Activated naive CD4-positive, alpha-beta T cell treated with anti-CD3 and anti-CD28 coated beads for 36 hours (primary cell): Measurements from ENCODE around the gene MB21D2. TPM values are rescaled to one million over a fixed set of nuclear protein-coding genes. Genes with fewer than 3 reads are reported as not detected.

Experiments used
- CTCF ChIA-PET: fragments of 350-600 bp; sonication (Branson Sonifier 250); formaldehyde crosslinking; loops from one replicate; lab custom pipeline; 2021; ENCODE audit warnings: antibody characterized with exemption; lab: Charles Lee
- DNase-seq: peaks from one replicate; pipeline ENCODE4 v3.0.0-alpha.2; 2020
- H3K27ac Mint-ChIP-seq: one replicate; pipeline ENCODE4 v1.8.0; 2021; ENCODE audit warnings: mild to moderate bottlenecking, mixed read lengths
- H3K27me3 Mint-ChIP-seq: one replicate; pipeline ENCODE4 v1.8.0; 2021; ENCODE audit warnings: low read depth, mixed read lengths
- H3K36me3 Mint-ChIP-seq: one replicate; pipeline ENCODE4 v1.8.0; 2021; ENCODE audit warnings: low read depth, mixed read lengths
- H3K4me1 Mint-ChIP-seq: one replicate; pipeline ENCODE4 v1.8.0; 2021; ENCODE audit warnings: low read depth, mixed read lengths
- H3K4me3 Mint-ChIP-seq: one replicate; pipeline ENCODE4 v1.8.0; 2021; ENCODE audit warnings: mild to moderate bottlenecking, moderate library complexity, mixed read lengths
- H3K9me3 Mint-ChIP-seq: one replicate; pipeline ENCODE4 v1.8.0; 2021; ENCODE audit warnings: mixed read lengths
- intact Hi-C: fragments of 100-400 bp; cut with micrococcal nuclease; formaldehyde crosslinking; loops from one replicate; pipeline ENCODE4 v1.15.1; 2023
- total RNA-seq, 2 experiments: library from RNA; stranded (reverse); gene quantifications; one replicate each; pipeline ENCODE4 v1.2.3, GENCODE V29; 2021

MB21D2 gene
- total RNA-seq, 2 experiments from 2014 or later = 6.4 to 6.5 TPM

DNA sequence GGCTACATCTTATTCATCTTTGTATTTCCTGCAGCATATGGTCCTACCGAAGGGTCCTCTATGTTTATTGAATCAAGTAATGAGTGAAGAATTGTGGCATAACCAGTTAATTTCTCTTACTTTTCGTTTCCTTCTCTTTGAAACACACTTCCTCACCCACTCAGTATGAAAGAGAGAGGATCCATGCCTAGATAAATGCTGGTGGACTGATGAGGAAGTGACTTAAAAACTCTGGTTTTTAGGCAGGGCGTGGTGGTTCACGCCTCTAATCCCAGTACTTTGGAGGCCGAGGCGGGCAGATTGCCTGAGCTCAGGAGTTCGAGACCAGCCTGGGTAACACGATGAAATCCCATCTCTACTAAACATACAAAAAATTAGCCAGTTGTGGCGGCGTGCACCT lies 2.2 kb upstream of the MB21D2 start:
- H3K4me1 Mint-ChIP-seq = peaks cover 21% of the 10 kb centered on the region
- H3K27ac Mint-ChIP-seq = no peak overlapping the region
- intact Hi-C loops = loop anchor here (2.0 to 5.0 kb wide), 2 partner anchors 39 to 353 kb away; no protein-coding TSS in a partner anchor
- no peak for DNase-seq
- peaks cover 1% of the 10 kb centered on the region for H3K36me3 Mint-ChIP-seq
- no peak overlapping the region for H3K4me3 Mint-ChIP-seq
- no peaks in the 10 kb centered on the region for H3K9me3 Mint-ChIP-seq
- peaks cover 40% of the 10 kb centered on the region for H3K27me3 Mint-ChIP-seq
- CTCF ChIA-PET = no interaction called here

DNA sequence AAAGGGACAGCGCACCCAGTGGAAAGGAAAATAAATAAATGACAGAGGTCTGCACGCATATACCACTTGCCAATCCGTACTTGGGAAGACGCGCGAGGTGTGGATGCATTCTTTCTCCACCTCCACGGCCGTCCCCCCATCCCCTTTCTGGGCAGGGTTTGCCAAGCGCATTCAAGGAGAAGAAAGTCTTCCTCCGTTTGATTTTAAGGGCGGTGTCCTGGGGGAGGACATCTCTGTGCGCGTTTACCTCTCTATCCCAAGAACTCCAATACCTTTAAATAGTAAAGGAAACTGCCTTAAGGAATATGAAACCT lies 576 bp upstream of the MB21D2 start:
- Mint-ChIP-seq H3K9me3 (no peaks in the 10 kb centered on the region), H3K4me1 (peaks cover 21% of the 10 kb centered on the region), H3K27me3 (peaks cover 45% of the 10 kb centered on the region), H3K4me3 (peak overlapping the region; percentile 80), H3K36me3 (peaks cover 1% of the 10 kb centered on the region), H3K27ac (peak overlapping the region; percentile 71)
- intact Hi-C loops = loop anchor here (1.0 to 5.0 kb wide), 4 partner anchors 41 to 351 kb away; no protein-coding TSS in a partner anchor
- CTCF ChIA-PET = interaction anchor here (1.1 to 4.2 kb wide), 2 partner anchors 9 to 103 kb away, joined by 3 to 32 read pairs; no protein-coding TSS in a partner anchor
- no peak for DNase-seq

DNA sequence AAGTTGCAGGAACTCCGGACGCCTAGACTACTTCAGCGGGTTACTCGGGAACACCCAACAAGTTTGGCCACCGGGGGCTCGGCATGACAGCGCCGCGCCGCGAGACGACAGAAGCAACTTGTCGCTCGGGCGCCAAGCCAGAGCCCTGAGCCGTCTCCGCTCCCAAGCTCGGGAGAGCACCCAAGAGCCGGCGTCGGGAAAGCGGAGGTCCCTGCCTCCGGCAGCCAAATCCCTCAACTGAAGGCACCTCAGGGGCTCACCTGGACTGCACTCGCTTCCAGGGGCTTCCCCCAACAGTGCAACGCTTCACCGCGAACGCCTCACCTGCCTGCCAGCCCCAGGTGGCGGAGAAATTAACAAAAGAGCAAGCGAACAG lies 640 bp downstream of the MB21D2 start:
- peaks cover 43% of the 10 kb centered on the region for H3K27me3 Mint-ChIP-seq
- H3K4me1 Mint-ChIP-seq = peaks cover 23% of the 10 kb centered on the region
- intact Hi-C loops = loop anchor here (1.0 to 5.0 kb wide), 4 partner anchors 24 to 350 kb away; no protein-coding TSS in a partner anchor
- CTCF ChIA-PET = interaction anchor here (4.2 kb wide), 1 partner anchor 102 kb away, joined by 32 read pairs; no protein-coding TSS in a partner anchor
- peak; percentile 48 for DNase-seq
- H3K4me3 Mint-ChIP-seq = peak overlapping the region; percentile 94
- peaks cover 3% of the 10 kb centered on the region for H3K36me3 Mint-ChIP-seq
- H3K9me3 Mint-ChIP-seq = no peaks in the 10 kb centered on the region
- H3K27ac Mint-ChIP-seq = peak overlapping the region; percentile 87

DNA sequence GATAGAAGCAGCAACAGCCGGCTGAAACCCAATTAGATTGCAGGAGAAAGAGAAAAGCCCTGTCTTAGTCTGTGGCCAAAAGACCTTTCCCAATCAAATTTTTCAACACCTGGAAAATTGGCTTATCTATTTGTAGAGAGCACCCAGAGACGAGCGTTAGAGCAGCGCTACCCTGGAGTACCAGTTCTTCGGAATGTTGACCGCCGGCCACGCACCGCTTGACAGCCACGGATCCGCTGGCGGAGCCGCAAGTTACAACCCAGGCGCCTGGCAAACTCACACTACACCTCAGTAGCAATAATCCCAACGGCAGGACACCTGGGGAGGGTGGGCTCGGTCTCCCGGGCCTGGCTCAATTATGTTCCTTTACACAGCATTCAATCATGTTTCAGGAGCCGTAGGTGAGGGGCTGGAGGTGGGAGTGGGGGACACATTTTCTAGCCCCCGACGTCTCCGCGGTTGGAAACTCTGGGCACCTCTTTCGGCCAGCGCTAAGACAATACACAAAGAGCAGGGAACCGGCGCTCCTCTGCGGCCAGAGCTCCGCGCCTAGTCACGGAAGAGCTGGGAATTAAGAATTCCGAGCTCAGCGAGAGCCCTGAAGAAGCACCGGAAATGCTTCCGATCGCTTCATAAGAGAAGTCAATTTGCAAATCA lies 1.2 kb downstream of the MB21D2 start:
- peaks cover 26% of the 10 kb centered on the region for H3K4me1 Mint-ChIP-seq
- H3K36me3 Mint-ChIP-seq = peaks cover 3% of the 10 kb centered on the region
- DNase-seq = peak; percentile 19
- H3K4me3 Mint-ChIP-seq = peak overlapping the region; percentile 94
- no peaks in the 10 kb centered on the region for H3K9me3 Mint-ChIP-seq
- intact Hi-C loops = loop anchor here (1.0 to 5.0 kb wide), 5 partner anchors 17 to 349 kb away; no protein-coding TSS in a partner anchor
- CTCF ChIA-PET = interaction anchor here (2.1 to 4.2 kb wide), 2 partner anchors 26 to 101 kb away, joined by 10 to 32 read pairs; no protein-coding TSS in a partner anchor
- peak overlapping the region; percentile 87 for H3K27ac Mint-ChIP-seq
- peaks cover 41% of the 10 kb centered on the region for H3K27me3 Mint-ChIP-seq

DNA sequence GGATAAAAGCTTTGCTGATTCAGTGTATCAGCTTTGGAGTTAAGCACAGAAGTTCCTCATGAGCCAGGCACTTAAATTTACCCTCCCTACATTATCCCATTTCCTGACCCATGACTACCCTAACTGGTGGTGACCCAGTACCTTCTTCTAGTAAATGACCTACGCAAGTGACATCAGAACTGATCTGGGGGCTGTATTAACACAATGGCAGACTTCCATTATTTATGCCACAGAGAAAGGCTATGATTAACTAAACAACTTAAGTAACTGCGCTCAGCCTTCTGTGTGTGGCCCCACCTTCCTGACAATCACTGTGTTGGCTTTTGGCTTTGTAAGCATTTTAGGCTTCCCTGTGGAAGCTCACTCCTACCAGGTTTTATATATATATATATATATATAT lies 1.9 kb downstream of the MB21D2 start:
- no peaks in the 10 kb centered on the region for H3K9me3 Mint-ChIP-seq
- peak overlapping the region; percentile 53 for H3K4me3 Mint-ChIP-seq
- H3K27me3 Mint-ChIP-seq = peaks cover 40% of the 10 kb centered on the region
- no peak overlapping the region for H3K27ac Mint-ChIP-seq
- intact Hi-C loops = loop anchor here (1.0 to 5.0 kb wide), 4 partner anchors 16 to 348 kb away; no protein-coding TSS in a partner anchor
- H3K4me1 Mint-ChIP-seq = peaks cover 29% of the 10 kb centered on the region
- DNase-seq = no peak
- CTCF ChIA-PET = interaction anchor here (1.2 to 4.2 kb wide), 5 partner anchors 9 to 127 kb away, joined by 3 to 32 read pairs (median 6); no protein-coding TSS in a partner anchor
- peaks cover 3% of the 10 kb centered on the region for H3K36me3 Mint-ChIP-seq

DNA sequence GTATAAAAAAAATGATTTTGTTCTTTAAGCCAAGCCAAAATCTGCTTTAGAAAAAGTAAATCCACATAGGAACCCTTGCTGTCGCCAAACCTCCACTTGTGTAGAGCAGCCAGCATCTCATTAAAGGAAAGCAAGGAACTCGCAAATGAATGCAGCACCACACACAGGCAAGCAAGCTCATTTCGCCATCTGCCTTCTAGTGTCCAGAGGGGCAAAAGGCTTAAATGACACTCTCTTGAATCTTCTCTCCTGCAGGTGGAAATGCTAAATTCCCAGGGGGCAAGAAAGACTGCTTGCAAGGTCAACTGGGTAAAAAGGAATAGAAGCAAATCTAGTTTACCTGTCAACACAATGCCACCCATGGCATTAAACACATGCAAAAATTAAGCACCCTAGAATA lies 2.4 kb downstream of the MB21D2 start:
- CTCF ChIA-PET = interaction anchor here (1.2 to 4.2 kb wide), 5 partner anchors 9 to 127 kb away, joined by 3 to 32 read pairs (median 6); no protein-coding TSS in a partner anchor
- H3K27me3 Mint-ChIP-seq = peaks cover 38% of the 10 kb centered on the region
- peak overlapping the region; percentile 53 for H3K4me3 Mint-ChIP-seq
- intact Hi-C loops = loop anchor here (1.0 to 5.0 kb wide), 2 partner anchors 28 to 348 kb away; no protein-coding TSS in a partner anchor
- peaks cover 3% of the 10 kb centered on the region for H3K36me3 Mint-ChIP-seq
- peaks cover 29% of the 10 kb centered on the region for H3K4me1 Mint-ChIP-seq
- DNase-seq = peak; percentile 33
- H3K27ac Mint-ChIP-seq = no peak overlapping the region
- no peaks in the 10 kb centered on the region for H3K9me3 Mint-ChIP-seq

DNA sequence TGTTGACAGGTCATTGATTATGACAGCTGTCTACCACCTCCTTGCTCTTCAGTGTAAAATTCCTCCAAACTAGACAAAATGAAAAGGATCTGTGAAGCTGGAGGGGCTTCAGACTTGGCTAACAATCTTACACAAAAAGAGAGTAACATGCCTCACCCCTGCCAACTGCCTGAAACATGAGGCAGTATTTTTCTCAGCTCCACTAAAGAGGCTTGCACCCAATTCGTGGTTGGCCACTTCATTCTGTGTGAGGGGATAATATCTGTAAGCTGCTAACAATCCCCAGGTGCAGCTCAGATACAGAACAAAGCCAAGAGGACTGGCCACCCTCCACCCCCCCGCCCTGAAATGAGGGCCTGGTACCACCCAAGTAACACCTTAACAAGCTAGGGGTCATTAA lies 2.8 kb downstream of the MB21D2 start:
- no peaks in the 10 kb centered on the region for H3K9me3 Mint-ChIP-seq
- H3K27ac Mint-ChIP-seq = no peak overlapping the region
- no peak overlapping the region for H3K4me3 Mint-ChIP-seq
- intact Hi-C loops = loop anchor here (1.0 to 5.0 kb wide), 2 partner anchors 28 to 348 kb away; no protein-coding TSS in a partner anchor
- peaks cover 29% of the 10 kb centered on the region for H3K4me1 Mint-ChIP-seq
- CTCF ChIA-PET = interaction anchor here (1.2 to 4.2 kb wide), 6 partner anchors 8 to 128 kb away, joined by 3 to 32 read pairs (median 5); no protein-coding TSS in a partner anchor
- peaks cover 3% of the 10 kb centered on the region for H3K36me3 Mint-ChIP-seq
- peaks cover 33% of the 10 kb centered on the region for H3K27me3 Mint-ChIP-seq
- DNase-seq = no peak

DNA sequence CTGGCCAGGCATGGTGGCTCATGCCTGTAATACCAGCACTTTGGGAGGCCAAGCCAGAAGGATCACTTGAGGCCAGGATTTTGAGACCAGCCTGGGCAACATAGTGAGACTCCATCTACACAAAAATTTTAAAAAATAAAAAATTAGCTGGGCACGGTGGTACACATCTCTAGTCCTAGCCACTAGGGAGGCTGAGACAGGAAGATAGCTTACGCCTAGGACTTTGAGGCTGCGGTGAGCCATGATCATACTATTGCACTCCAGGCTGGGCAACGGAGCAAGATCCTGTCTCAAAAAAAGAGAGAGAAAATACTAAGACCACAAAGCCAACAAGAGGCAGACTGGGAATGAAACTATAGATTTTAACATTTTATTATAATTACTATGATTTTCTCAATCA lies 4.1 kb downstream of the MB21D2 start:
- CTCF ChIA-PET = interaction anchor here (1.1 to 1.2 kb wide), 2 partner anchors 16 to 20 kb away, joined by 3 to 4 read pairs; no protein-coding TSS in a partner anchor
- Mint-ChIP-seq H3K9me3 (no peaks in the 10 kb centered on the region), H3K27ac (no peak overlapping the region), H3K36me3 (peaks cover 3% of the 10 kb centered on the region), H3K4me3 (no peak overlapping the region), H3K27me3 (peaks cover 22% of the 10 kb centered on the region), H3K4me1 (peaks cover 26% of the 10 kb centered on the region)
- intact Hi-C loops = no loop called here
- no peak for DNase-seq

DNA sequence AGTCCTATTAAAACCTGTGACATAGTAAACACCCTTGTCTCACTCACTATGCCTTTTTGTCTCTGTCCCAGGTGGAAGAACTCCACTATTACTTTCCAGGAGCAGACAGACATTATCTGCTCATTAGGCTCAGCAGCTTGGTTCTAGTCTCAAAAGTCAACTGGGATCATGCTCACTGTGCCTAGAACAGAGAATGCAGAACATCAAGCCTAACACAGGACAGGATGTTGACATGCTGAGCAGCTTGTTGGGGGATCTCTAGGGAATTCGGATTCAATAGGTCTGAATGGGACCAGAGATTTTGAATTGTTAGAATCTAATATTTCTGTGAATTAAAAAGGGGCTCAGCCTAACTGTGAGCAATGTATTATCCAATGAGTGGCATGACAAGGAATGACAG lies 6.4 kb downstream of the MB21D2 start:
- no peaks in the 10 kb centered on the region for H3K9me3 Mint-ChIP-seq
- peaks cover 4% of the 10 kb centered on the region for H3K36me3 Mint-ChIP-seq
- H3K4me1 Mint-ChIP-seq = peaks cover 27% of the 10 kb centered on the region
- intact Hi-C loops = no loop called here
- CTCF ChIA-PET = no interaction called here
- H3K27ac Mint-ChIP-seq = no peak overlapping the region
- peaks cover 9% of the 10 kb centered on the region for H3K27me3 Mint-ChIP-seq
- DNase-seq = no peak
- H3K4me3 Mint-ChIP-seq = no peak overlapping the region

DNA sequence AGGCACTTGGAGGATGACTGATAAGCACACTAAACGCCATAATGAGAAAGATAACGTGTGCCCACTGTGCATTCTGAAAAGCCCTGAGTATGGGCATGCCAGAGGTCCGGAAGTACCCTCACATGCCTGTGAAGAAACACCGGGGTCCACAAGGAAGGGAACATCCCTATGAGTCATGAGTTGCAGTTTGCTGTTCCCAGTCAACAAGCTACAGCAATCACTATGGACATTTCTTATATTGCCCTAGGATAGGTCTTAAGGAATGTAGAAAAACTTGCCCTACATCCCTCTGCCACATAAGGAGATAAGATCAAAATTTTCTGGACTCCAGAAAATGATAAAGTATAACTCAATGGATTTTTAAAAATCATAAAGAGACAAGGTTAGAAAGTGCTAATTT lies 9.9 kb downstream of the MB21D2 start:
- CTCF ChIA-PET = interaction anchor here (0.6 to 1.3 kb wide), 3 partner anchors 9 to 80 kb away, joined by 3 to 4 read pairs (median 3); no protein-coding TSS in a partner anchor
- Mint-ChIP-seq H3K4me3 (no peak overlapping the region), H3K9me3 (no peaks in the 10 kb centered on the region), H3K27me3 (no peaks in the 10 kb centered on the region), H3K4me1 (peaks cover 18% of the 10 kb centered on the region), H3K27ac (no peak overlapping the region), H3K36me3 (peaks cover 4% of the 10 kb centered on the region)
- no peak for DNase-seq
- intact Hi-C loops = no loop called here

DNA sequence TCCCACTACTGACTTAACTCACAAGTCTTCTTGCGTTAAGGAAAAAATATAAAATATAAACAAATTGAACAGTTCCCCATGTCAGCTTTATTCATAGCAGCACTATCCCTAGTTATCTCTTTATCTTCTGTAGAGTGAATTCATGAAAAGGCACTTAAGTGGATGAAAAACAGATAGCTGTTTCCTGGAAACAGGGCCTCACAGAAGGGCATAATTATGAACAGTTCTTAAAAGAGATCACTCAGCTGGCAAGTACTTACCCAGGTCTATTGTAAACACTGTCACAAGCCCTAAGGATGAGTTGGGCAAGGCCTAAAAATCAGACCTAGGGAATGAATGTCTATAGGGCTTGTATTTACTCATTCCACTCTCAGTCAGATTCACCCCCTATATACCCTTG lies 10.7 kb downstream of the MB21D2 start:
- intact Hi-C loops = no loop called here
- no peak for DNase-seq
- H3K27me3 Mint-ChIP-seq = no peaks in the 10 kb centered on the region
- CTCF ChIA-PET = interaction anchor here (1.0 to 1.2 kb wide), 2 partner anchors 8 to 94 kb away, joined by 3 to 8 read pairs; no protein-coding TSS in a partner anchor
- H3K4me1 Mint-ChIP-seq = peaks cover 17% of the 10 kb centered on the region
- H3K36me3 Mint-ChIP-seq = peaks cover 4% of the 10 kb centered on the region
- H3K27ac Mint-ChIP-seq = no peak overlapping the region
- H3K4me3 Mint-ChIP-seq = no peak overlapping the region
- H3K9me3 Mint-ChIP-seq = no peaks in the 10 kb centered on the region

DNA sequence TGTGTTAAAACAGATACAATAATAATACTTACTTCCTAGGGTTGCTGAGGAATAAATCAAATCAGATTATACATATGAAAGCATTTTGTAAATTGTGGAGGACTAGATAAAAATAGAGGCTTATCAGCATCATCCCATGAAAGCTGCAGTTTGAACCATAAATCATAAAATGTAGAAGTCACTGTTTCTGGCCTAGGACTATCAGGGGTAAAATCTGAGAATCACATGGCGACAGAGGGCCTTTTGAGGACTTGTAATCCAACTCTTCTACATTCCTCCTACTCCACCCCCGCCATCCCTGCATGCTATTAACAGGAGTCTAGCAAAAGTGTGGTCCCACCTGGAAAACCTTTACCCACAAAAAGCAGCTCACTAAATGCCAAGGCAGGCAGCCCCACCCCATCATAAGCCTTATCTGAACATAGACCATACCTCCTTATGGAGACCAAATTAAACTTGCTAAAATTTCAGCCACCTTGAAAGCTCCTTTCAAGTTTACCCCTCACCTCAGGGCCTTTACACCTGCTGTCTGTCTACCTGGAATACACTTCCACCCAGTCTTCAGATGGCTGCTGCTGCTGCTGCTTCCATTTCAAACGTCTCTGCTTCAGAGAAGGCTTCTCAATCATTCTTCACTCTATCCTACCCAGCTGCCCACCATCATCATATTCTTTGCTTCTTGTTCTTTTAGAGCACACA lies 11.5 kb downstream of the MB21D2 start:
- Mint-ChIP-seq H3K4me3 (no peak overlapping the region), H3K36me3 (peaks cover 4% of the 10 kb centered on the region), H3K27ac (no peak overlapping the region), H3K4me1 (peaks cover 11% of the 10 kb centered on the region), H3K27me3 (no peaks in the 10 kb centered on the region), H3K9me3 (no peaks in the 10 kb centered on the region)
- no peak for DNase-seq
- CTCF ChIA-PET = interaction anchor here (0.6 to 1.5 kb wide), 4 partner anchors 9 to 93 kb away, joined by 3 to 8 read pairs (median 4); no protein-coding TSS in a partner anchor
- intact Hi-C loops = no loop called here
